GM12873 (cell line): ENCODE data around the gene PRELID1.

ENCODE experiments used
- CTCF ChIP-seq: IDR thresholded peaks from 2 replicates; pipeline ENCODE4 v1.5.1; 2012; ENCODE audit warnings: low read depth, mild to moderate bottlenecking, moderate library complexity, low read length, control low read depth; ENCODE audit not compliant: insufficient read depth; ENCODE audit errors: missing control alignments

Gene PRELID1

GRCh38 chr5:177317959-177318377 lies 14.4 kb downstream of the PRELID1 start:
- TF ChIP-seq CTCF, result peak; percentile 87

GRCh38 chr5:177319913-177320588 lies 16.5 kb downstream of the PRELID1 start:
- TF ChIP-seq CTCF, result no peak

GRCh38 chr5:177320879-177321278 lies 17.3 kb downstream of the PRELID1 start:
- no peak for TF ChIP-seq CTCF

- no peak for TF ChIP-seq CTCF
These were observed 22.3 kb downstream of the PRELID1 start for GRCh38 chr5:177325868-177326381.

GRCh38 chr5:177327539-177328522 lies 24.2 kb downstream of the PRELID1 start:
- no peak for TF ChIP-seq CTCF

- TF ChIP-seq CTCF, result no peak
These were observed 25.1 kb downstream of the PRELID1 start for GRCh38 chr5:177328545-177329231.
